22Rv1 (cell line): ENCODE data around the gene PDE3B.
"Not testable (repeated sequence)": the region's sequence is repeated elsewhere in the genome, so short reads cannot be mapped to it uniquely, and the experiment has no call there.

ENCODE experiments used
- H3K27ac ChIP-seq: fragments of 450-650 bp; 2 replicates; pipeline ENCODE4 v1.5.1; 2017
- ZFX ChIP-seq: fragments of 450-650 bp; IDR thresholded peaks from 2 replicates; pipeline ENCODE4 v1.6.1; 2017; ENCODE audit warnings: antibody characterized with exemption, borderline replicate concordance
- TF ChIP-seq, protein P1 (sequence below): fragments of 450-650 bp; IDR thresholded peaks from 2 replicates; pipeline ENCODE4 v1.5.1; 2017; ENCODE audit warnings: mild to moderate bottlenecking

PDE3B gene

DNA sequence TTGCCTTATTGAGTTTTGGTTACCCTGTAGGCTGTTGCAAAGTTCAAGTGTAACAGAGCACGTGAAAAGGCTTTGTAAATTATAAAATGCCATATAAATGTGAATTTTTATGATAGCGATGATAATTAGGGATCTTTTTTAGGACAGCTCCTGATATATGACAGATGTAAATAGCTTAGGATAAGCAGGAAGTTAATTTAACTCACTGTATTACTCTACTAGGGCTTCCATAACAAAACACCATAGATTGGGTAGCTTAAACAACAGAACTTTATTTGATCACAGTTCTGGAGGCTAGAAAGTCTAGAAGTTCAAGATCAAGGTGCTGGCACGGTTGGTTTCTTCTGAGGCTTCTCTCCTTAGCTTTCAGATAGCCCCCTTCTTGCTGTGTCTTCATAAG, 17.0 kb upstream of the PDE3B start:
- TF ChIP-seq, protein P1, sequence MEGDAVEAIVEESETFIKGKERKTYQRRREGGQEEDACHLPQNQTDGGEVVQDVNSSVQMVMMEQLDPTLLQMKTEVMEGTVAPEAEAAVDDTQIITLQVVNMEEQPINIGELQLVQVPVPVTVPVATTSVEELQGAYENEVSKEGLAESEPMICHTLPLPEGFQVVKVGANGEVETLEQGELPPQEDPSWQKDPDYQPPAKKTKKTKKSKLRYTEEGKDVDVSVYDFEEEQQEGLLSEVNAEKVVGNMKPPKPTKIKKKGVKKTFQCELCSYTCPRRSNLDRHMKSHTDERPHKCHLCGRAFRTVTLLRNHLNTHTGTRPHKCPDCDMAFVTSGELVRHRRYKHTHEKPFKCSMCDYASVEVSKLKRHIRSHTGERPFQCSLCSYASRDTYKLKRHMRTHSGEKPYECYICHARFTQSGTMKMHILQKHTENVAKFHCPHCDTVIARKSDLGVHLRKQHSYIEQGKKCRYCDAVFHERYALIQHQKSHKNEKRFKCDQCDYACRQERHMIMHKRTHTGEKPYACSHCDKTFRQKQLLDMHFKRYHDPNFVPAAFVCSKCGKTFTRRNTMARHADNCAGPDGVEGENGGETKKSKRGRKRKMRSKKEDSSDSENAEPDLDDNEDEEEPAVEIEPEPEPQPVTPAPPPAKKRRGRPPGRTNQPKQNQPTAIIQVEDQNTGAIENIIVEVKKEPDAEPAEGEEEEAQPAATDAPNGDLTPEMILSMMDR: no peak
- no peak for TF ChIP-seq ZFX
- no peak overlapping the region for H3K27ac ChIP-seq

DNA sequence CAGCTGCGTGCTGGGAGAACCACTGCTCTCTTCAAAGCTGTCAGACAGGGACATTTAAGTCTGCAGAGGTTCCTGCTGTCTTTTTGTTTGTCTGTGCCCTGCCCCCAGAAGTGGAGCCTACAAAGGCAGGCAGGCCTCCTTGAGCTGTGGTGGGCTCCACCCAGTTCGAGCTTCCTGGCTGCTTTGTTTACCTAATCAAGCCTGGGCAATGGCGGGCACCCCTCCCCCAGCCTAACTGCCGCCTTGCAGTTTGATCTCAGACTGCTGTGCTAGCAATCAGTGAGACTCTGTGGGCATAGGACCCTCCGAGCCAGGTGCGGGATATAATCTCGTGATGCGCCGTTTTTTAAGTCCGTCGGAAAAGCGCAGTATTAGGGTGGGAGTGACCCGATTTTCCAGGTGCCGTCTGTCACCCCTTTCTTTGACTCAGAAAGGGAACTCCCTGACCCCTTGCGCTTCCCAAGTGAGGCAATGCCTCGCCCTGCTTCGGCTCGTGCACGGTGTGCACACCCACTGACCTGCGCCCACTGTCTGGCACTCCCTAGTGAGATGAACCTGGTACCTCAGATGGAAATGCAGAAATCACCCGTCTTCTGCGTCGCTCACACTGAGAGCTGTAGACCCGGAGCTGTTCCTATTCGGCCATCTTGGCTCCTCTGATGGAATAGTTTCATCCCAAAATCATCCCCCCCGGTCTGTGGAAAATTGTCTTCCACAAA, 9.9 kb upstream of the PDE3B start:
- not testable (repeated sequence) for H3K27ac ChIP-seq

DNA sequence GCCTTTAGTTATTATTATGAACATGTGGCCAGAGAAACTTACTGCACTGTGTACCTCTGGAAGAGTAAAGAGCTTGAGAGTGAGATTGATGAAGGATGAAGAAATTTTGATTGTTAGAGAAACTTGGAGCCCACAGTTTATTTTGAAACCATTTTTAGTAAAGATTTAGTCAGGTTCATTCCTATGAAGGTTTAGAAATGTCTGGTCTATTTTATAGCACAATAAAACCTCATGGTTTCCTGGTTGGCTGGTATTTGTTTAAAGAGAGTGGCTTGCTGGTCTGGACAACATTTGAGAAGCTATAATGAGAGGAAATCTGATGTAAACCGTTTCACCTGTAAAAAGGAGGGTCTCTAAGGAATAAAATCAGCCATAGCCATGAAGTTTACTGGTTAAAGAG, 8.8 kb upstream of the PDE3B start:
- TF ChIP-seq, protein P1: no peak
- no peak for TF ChIP-seq ZFX
- H3K27ac ChIP-seq: no peak overlapping the region

DNA sequence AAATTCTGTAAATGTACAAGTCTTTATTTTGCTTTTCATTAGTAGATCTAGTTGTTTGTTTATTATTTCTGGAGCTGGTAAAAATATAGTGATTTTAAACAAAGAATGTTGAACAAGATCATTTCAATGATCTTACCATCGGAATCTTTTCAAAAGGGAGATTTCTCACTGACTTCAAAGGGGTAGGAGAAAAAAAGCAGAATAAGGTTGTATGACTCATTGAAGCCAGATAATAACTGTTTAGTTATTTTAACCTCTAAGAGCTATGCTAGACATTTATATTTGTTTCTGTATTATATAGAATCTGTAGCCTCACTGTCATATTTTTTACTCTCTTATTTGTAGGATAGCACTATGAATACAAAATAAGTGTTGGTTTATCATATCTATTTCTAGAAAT, 8.1 kb upstream of the PDE3B start:
- H3K27ac ChIP-seq: no peak overlapping the region
- TF ChIP-seq, protein P1: no peak
- no peak for TF ChIP-seq ZFX

DNA sequence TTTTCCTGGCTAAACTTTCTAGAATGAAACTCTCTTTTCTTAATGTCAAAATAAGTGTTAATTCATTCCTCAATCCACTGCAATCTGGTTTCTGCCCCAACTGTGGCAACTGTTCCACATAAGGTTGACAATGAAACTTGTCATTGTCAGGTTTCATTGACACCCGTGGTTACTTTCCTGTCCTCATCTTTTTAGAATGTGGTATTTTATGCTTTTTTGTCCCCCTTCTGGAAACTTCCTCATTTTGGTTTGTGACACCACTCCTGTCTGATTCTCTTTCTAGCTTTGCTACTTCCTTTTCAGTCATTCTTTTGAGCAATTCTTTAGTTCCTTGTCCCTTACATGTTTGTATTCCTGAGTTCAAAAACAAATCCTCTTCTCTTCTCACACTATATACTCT, 7.5 kb upstream of the PDE3B start:
- H3K27ac ChIP-seq: no peak overlapping the region
- no peak for TF ChIP-seq ZFX
- TF ChIP-seq, protein P1: no peak

DNA sequence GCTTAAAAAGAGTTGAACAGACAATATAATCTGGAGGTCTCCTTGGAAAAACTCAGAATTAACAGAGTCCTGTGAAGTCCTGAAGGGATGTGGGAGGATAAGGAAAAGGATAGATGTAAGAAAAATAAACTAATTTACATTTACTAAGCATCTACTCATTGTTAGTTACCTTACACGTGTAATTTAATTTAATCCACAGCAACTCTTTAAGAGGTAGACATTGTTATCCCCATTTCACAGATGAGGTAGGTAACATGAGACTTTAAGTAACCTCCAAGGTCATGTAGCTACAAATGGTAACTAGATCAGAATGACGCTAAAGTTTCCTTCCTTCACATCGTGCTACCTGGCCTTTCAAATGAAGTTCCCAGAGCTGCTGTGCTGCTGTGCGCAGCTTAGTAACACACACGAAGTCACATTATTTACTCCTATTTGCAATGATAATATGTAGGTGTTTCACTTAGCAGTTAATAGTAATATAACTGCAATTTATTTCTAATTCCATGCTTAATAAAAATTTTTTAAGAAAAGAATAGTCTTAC, 5.7 kb upstream of the PDE3B start:
- TF ChIP-seq, protein P1: no peak
- no peak for TF ChIP-seq ZFX

DNA sequence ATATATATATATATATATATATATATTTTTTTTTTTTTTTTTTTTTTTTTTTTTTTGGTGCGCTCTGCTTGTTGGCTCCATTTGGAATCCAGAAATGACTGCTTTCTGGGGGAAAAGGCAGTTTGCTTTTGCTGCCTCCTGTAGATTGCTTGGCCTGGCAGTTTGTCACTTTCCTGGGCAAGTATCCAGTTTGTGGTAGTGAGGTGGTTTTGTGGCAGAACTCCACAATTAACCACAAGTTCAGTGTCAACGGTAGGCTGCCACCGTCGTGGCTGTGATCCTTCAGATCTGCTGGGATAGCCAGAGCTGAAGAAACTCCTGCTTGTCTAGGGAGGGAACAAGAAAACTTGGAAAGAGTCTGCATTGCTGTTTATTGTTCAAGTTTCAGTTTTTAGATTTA, 5.0 kb upstream of the PDE3B start:
- TF ChIP-seq, protein P1: no peak
- TF ChIP-seq ZFX: no peak
- H3K27ac ChIP-seq: no peak overlapping the region

More for the DNA sequence above, 5.7 kb upstream of the PDE3B start:
- H3K27ac ChIP-seq: no peak overlapping the region
